Brain microvascular endothelial cell (primary cell): ENCODE data around the gene KRT83.
"Not testable (repeated sequence)": the region's sequence is repeated elsewhere in the genome, so short reads cannot be mapped to it uniquely, and the experiment has no call there.

ENCODE experiments used
- DNase-seq: peaks from one replicate; pipeline ENCODE4 v3.0.0-alpha.2; 2020
- H3K27ac ChIP-seq: fragments of 250-450 bp; sonication (Bioruptor Pico); 2 replicates; pipeline ENCODE4 v1.5.1; 2020; ENCODE audit warnings: mild to moderate bottlenecking, moderate library complexity
- H3K27me3 ChIP-seq: fragments of 250-450 bp; sonication (Bioruptor Pico); replicated peaks from 2 replicates; pipeline ENCODE4 v1.5.1; 2020; ENCODE audit warnings: mild to moderate bottlenecking
- H3K36me3 ChIP-seq: fragments of 250-450 bp; sonication (Bioruptor Pico); replicated peaks from 2 replicates; pipeline ENCODE4 v1.5.1; 2020; ENCODE audit warnings: mild to moderate bottlenecking
- H3K4me3 ChIP-seq: 2 replicates; pipeline ENCODE4 v1.5.1; 2011; ENCODE audit warnings: low read depth, mild to moderate bottlenecking, control low read depth, low read length, moderate library complexity
- in situ Hi-C: cut with HindIII; loops from 2 replicates; pipeline ENCODE4 v1.10.0; 2017; ENCODE audit warnings: low sequenced_read_pairs, low pct_ligation_motif_present
- TF ChIP-seq, protein P1 (sequence below): IDR thresholded peaks from 2 replicates; pipeline ENCODE4 v1.5.1; 2011; ENCODE audit warnings: low read depth, mild to moderate bottlenecking, moderate library complexity, low read length, control low read depth, inconsistent platforms; ENCODE audit errors: missing control alignments

Gene KRT83

GRCh38 chr12:52316290-52316689 lies 4.9 kb downstream of the KRT83 start:
- in situ Hi-C loops: no loop called here
- peaks cover 42% of the 10 kb centered on the region for H3K27me3 ChIP-seq
- DNase-seq: no peak
- no peaks in the 10 kb centered on the region for H3K36me3 ChIP-seq
- no peak overlapping the region for H3K4me3 ChIP-seq
- TF ChIP-seq, protein P1, sequence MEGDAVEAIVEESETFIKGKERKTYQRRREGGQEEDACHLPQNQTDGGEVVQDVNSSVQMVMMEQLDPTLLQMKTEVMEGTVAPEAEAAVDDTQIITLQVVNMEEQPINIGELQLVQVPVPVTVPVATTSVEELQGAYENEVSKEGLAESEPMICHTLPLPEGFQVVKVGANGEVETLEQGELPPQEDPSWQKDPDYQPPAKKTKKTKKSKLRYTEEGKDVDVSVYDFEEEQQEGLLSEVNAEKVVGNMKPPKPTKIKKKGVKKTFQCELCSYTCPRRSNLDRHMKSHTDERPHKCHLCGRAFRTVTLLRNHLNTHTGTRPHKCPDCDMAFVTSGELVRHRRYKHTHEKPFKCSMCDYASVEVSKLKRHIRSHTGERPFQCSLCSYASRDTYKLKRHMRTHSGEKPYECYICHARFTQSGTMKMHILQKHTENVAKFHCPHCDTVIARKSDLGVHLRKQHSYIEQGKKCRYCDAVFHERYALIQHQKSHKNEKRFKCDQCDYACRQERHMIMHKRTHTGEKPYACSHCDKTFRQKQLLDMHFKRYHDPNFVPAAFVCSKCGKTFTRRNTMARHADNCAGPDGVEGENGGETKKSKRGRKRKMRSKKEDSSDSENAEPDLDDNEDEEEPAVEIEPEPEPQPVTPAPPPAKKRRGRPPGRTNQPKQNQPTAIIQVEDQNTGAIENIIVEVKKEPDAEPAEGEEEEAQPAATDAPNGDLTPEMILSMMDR: no peak
- H3K27ac ChIP-seq: no peak overlapping the region

- DNase-seq, H3K4me3 ChIP-seq, in situ Hi-C loops, H3K36me3 ChIP-seq, H3K27ac ChIP-seq: not testable (repeated sequence)
- TF ChIP-seq, protein P1: peak; percentile 56
- H3K27me3 ChIP-seq: peaks cover 45% of the 10 kb centered on the region
Measured at GRCh38 chr12:52315721-52316120, 5.5 kb downstream of the KRT83 start.

DNA sequence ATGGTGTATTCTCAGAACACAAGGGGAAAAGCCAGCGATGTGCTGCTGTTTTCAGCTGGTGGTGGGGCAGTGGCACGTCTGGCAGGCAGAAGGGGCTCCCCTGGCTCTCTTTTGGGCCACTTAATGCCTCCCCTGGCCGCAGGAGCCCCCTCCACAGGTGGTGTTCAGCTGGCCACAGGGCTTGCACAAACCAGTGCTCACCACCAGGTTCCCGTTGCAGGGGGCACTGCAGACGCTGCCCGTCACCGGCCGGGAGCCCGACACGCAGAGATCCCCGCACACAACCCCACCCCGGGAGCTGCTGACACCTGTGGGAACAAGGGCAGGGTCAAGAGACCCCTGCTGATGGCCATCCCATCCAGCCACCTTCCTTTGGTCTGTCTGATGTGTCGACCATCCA lies 6.7 kb downstream of the KRT83 start:
- H3K27ac ChIP-seq: no peak overlapping the region
- no peaks in the 10 kb centered on the region for H3K36me3 ChIP-seq
- DNase-seq: no peak
- no peak overlapping the region for H3K4me3 ChIP-seq
- in situ Hi-C loops: no loop called here
- TF ChIP-seq, protein P1: no peak
- peaks cover 36% of the 10 kb centered on the region for H3K27me3 ChIP-seq

DNA sequence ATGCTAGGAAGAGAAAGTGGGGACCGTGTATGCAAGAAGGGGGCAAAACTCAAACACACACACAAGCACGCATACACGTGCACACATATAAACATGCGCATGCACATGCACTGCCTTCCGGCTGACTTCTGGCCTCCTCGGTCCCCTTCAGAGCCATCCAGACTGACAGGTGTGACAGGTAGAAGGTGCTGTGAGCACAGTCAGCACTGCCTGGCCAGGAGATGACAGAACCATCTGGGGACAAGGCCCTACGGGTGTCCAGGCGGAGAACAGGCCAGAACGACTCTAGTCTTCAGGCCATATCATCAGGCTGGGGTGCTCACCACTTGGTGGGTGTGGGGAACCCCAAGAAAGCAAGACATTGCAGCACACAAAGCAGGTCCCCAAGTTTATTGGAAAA lies 7.3 kb downstream of the KRT83 start:
- H3K27me3 ChIP-seq: peaks cover 32% of the 10 kb centered on the region
- H3K4me3 ChIP-seq: no peak overlapping the region
- H3K27ac ChIP-seq: no peak overlapping the region
- H3K36me3 ChIP-seq: no peaks in the 10 kb centered on the region
- in situ Hi-C loops: no loop called here
- TF ChIP-seq, protein P1: no peak
- no peak for DNase-seq

DNA sequence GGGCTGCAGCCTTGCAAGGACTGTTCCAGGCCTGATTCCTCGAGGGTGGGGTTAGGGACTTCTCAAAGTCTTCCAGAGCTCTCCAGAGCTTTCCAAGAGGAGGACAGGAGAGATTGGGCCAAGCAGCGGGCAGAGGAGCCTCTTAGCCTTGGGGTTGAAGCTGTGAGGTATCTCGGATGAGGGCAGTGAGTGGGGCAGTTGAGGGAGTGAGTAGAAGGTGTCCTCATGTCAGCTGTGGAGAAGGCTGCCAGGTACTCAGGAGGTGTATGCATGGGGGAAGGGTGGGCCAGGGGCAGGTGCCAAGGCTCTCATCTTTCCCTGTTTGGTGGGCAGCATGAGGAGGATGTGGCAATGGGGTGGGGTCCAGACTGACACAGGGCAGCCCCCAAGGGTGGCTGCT lies 7.7 kb downstream of the KRT83 start:
- Histone ChIP-seq H3K27me3 (peaks cover 27% of the 10 kb centered on the region), H3K4me3 (no peak overlapping the region), H3K36me3 (no peaks in the 10 kb centered on the region), H3K27ac (no peak overlapping the region)
- in situ Hi-C loops: no loop called here
- TF ChIP-seq, protein P1: no peak
- DNase-seq: no peak

- H3K36me3 ChIP-seq: no peaks in the 10 kb centered on the region
- H3K4me3 ChIP-seq: no peak overlapping the region
- TF ChIP-seq, protein P1: no peak
- no peak overlapping the region for H3K27ac ChIP-seq
- peaks cover 31% of the 10 kb centered on the region for H3K27me3 ChIP-seq
- DNase-seq: no peak
- in situ Hi-C loops: no loop called here
Measured at GRCh38 chr12:52312086-52312485, 9.1 kb downstream of the KRT83 start.
